Aorta (tissue), 5 donors: ENCODE measurements around the gene ZNF217. TPM values are rescaled to one million over a fixed set of nuclear protein-coding genes. Genes with fewer than 3 reads are reported as not detected.
A peak's percentile ranks its signal among the peaks of the same experiment; 100 is the strongest.
"Not testable (repeated sequence)": the region's sequence is repeated elsewhere in the genome, so short reads cannot be mapped to it uniquely, and the experiment has no call there.

ENCODE experiments used
- ATAC-seq: fragments of 200-7000 bp; cut with Tn5 transposase; one replicate; pipeline ENCODE4 v1.9.1; 2022; ENCODE audit warnings: moderate library complexity; ENCODE audit not compliant: low FRiP score
- DNase-seq, 2 donors: peaks; one replicate each; pipeline ENCODE4 v3.0.0-alpha.2; 2020
- H3K27ac ChIP-seq, 2 donors: one replicate each; pipeline ENCODE4 v1.5.1; 2013; ENCODE audit warnings: low read length in 2 of 2, mild to moderate bottlenecking in 2 of 2, moderate library complexity in 2 of 2, control low read depth in 1 of 2, inconsistent platforms in 1 of 2, low read depth in 1 of 2
- H3K27me3 ChIP-seq, 2 donors: one replicate each; pipeline ENCODE4 v1.6.1; 2013; ENCODE audit warnings: control low read depth in 1 of 2, low read length in 1 of 2, mild to moderate bottlenecking in 1 of 2, moderate library complexity in 1 of 2; ENCODE audit not compliant: insufficient read depth in 2 of 2, control insufficient read depth in 1 of 2
- H3K36me3 ChIP-seq, 2 donors: one replicate each; pipeline ENCODE4 v1.6.1; 2013; ENCODE audit warnings: control low read depth in 1 of 2, low read length in 1 of 2, mild to moderate bottlenecking in 1 of 2; ENCODE audit not compliant: insufficient read depth in 2 of 2, control insufficient read depth in 1 of 2
- H3K4me1 ChIP-seq, 2 donors: one replicate each; pipeline ENCODE4 v1.6.1; 2013; ENCODE audit warnings: low read length in 2 of 2, control low read depth in 1 of 2, mild to moderate bottlenecking in 1 of 2, moderate library complexity in 1 of 2; ENCODE audit not compliant: insufficient read depth in 2 of 2, control insufficient read depth in 1 of 2
- H3K4me3 ChIP-seq, 2 donors: one replicate each; pipeline ENCODE4 v1.5.1; 2013; ENCODE audit warnings: low read length in 2 of 2, control low read depth in 1 of 2, mild to moderate bottlenecking in 1 of 2
- H3K9me3 ChIP-seq: one replicate; pipeline ENCODE4 v1.6.1; 2013; ENCODE audit warnings: mild to moderate bottlenecking, low read length; ENCODE audit not compliant: control insufficient read depth
- WGBS, 2 donors: extraction: QIAGEN DNeasy Blood & Tissue Kit; methylation state at CpG; one replicate each; pipeline ENCODE4 v1.1.7; 2013; 5-methylcytosine and 5-hydroxymethylcytosine counted together
- intact Hi-C, 2 donors: fragments of 100-400 bp; cut with DNase I; formaldehyde crosslinking; loops; one replicate each; pipeline versions ENCODE4 v1.14.2 to v1.15.0; 2022
- polyA plus RNA-seq, 2 donors: library from polyadenylated mRNA; stranded (reverse); fragments of 200-250 nt; gene quantifications; one replicate each; pipeline ENCODE4 v1.2.3, GENCODE V29; 2013
- total RNA-seq, 2 donors: library from RNA; stranded (reverse); fragmentation: NEBNext Ultra II Directional; extraction: Animal tissue kit (Norgen Biotek cat#: 25700); gene quantifications; one replicate each; pipeline ENCODE4 v1.2.1, GENCODE V29; 2021
- donor health status: healthy with polysubstance abuse.
- donor health status: Bipolar disorder and iron deficiency.
- donor health status: DM: no; HTN: no; CAD: no.
- donor health status: DM: no; HTN: no; CAD: no.
- donor health status: DM: yes; HTN: yes; CAD: no.

ZNF217 gene
- total and polyA plus RNA-seq, 4 donors: 3.4 to 30.9 (median 15.3) TPM

- no peaks in the 10 kb centered on the region for H3K36me3 ChIP-seq
- intact Hi-C loops: no loop called here
- no peaks in the 10 kb centered on the region for H3K27me3 ChIP-seq
- no peaks in the 10 kb centered on the region for H3K4me1 ChIP-seq
- ATAC-seq (no peak), DNase-seq (no peak)
- no peaks in the 10 kb centered on the region for H3K9me3 ChIP-seq
- no peak overlapping the region for H3K4me3 ChIP-seq
- no peak overlapping the region for H3K27ac ChIP-seq
- 64 to 70% methylated on average over 7 of the region's 7 CpGs for WGBS, 2 donors
These were observed 36.5 kb downstream of the ZNF217 start for GRCh38 chr20:53557130-53557529.

- ATAC-seq: no peak
- no peak overlapping the region for H3K4me3 ChIP-seq
- 89 to 93% methylated on average over 11 of the region's 11 CpGs for WGBS, 2 donors
- no peak overlapping the region for H3K27ac ChIP-seq
- H3K36me3 ChIP-seq: no peaks in the 10 kb centered on the region
- no peaks in the 10 kb centered on the region for H3K27me3 ChIP-seq
- intact Hi-C loops: no loop called here
- no peaks in the 10 kb centered on the region for H3K4me1 ChIP-seq
- no peaks in the 10 kb centered on the region for H3K9me3 ChIP-seq
- DNase-seq: no peak
These were observed 37.3 kb downstream of the ZNF217 start for GRCh38 chr20:53556267-53556897.

GRCh38 chr20:53555816-53556215 is 37.8 kb downstream of the ZNF217 start:
- ATAC-seq (no peak), DNase-seq (no peak)
- intact Hi-C loops: no loop called here
- Histone ChIP-seq H3K4me3 (no peak overlapping the region), H3K36me3 (no peaks in the 10 kb centered on the region), H3K27me3 (no peaks in the 10 kb centered on the region), H3K27ac (no peak overlapping the region), H3K9me3 (no peaks in the 10 kb centered on the region), H3K4me1 (no peaks in the 10 kb centered on the region)
- WGBS, 2 donors: 91 to 94% methylated on average over 2 of the region's 2 CpGs

GRCh38 chr20:53555081-53555480 is 38.6 kb downstream of the ZNF217 start:
- ATAC-seq (no peak), DNase-seq (no peak)
- Histone ChIP-seq H3K4me1 (no peaks in the 10 kb centered on the region), H3K9me3 (no peaks in the 10 kb centered on the region), H3K4me3 (no peak overlapping the region), H3K36me3 (no peaks in the 10 kb centered on the region), H3K27me3 (no peaks in the 10 kb centered on the region), H3K27ac (no peak overlapping the region)
- WGBS, 2 donors: 78 to 79% methylated on average over 4 of the region's 4 CpGs
- intact Hi-C loops: no loop called here

GRCh38 chr20:53552572-53552893 is 41.1 kb downstream of the ZNF217 start:
- ATAC-seq, H3K27me3 ChIP-seq, H3K9me3 ChIP-seq, DNase-seq, H3K36me3 ChIP-seq, H3K4me3 ChIP-seq, H3K4me1 ChIP-seq, H3K27ac ChIP-seq, intact Hi-C loops: not testable (repeated sequence)
- 92 to 94% methylated on average over 6 of the region's 6 CpGs for WGBS, 2 donors

- H3K27me3 ChIP-seq, H3K36me3 ChIP-seq, ATAC-seq, H3K9me3 ChIP-seq, intact Hi-C loops, DNase-seq, H3K27ac ChIP-seq, H3K4me1 ChIP-seq, H3K4me3 ChIP-seq: not testable (repeated sequence)
- 84 to 85% methylated on average over 12 of the region's 12 CpGs for WGBS, 2 donors
These were observed 41.7 kb downstream of the ZNF217 start for GRCh38 chr20:53551719-53552571.

GRCh38 chr20:53550280-53551187 is 43.1 kb downstream of the ZNF217 start:
- H3K36me3 ChIP-seq: no peaks in the 10 kb centered on the region
- intact Hi-C loops: no loop called here
- no peaks in the 10 kb centered on the region for H3K27me3 ChIP-seq
- 82 to 83% methylated on average over 11 of the region's 11 CpGs for WGBS, 2 donors
- ATAC-seq (no peak), DNase-seq (no peak)
- no peak overlapping the region for H3K27ac ChIP-seq
- H3K4me1 ChIP-seq: no peaks in the 10 kb centered on the region
- no peaks in the 10 kb centered on the region for H3K9me3 ChIP-seq
- no peak overlapping the region for H3K4me3 ChIP-seq

- Histone ChIP-seq H3K27me3 (no peaks in the 10 kb centered on the region), H3K4me1 (no peaks in the 10 kb centered on the region), H3K4me3 (no peak overlapping the region), H3K9me3 (no peaks in the 10 kb centered on the region), H3K27ac (no peak overlapping the region), H3K36me3 (no peaks in the 10 kb centered on the region)
- DNase-seq (no peak), ATAC-seq (peak; percentile 77)
- intact Hi-C loops: no loop called here
- WGBS, 2 donors: 29 to 31% methylated on average over 7 of the region's 7 CpGs
These were observed 45.9 kb downstream of the ZNF217 start for GRCh38 chr20:53547664-53548239.
